Astrocyte (in vitro differentiated cells and primary cell): ENCODE data around the gene COL6A1. TPM values are rescaled to one million over a fixed set of nuclear protein-coding genes. Genes with fewer than 3 reads are reported as not detected.

ENCODE experiments used
- DNase-seq: peaks from one replicate; pipeline ENCODE4 v3.0.0-alpha.2; 2010; ENCODE audit warnings: low read depth
- FAIRE-seq: peaks from 2 replicates; lab custom pipeline; 2011; peaks lifted over from hg19 to GRCh38; lab: Jason Lieb, UNC
- H2AFZ ChIP-seq: 2 replicates; pipeline ENCODE4 v1.6.0; 2012; ENCODE audit warnings: low read depth, low read length, inconsistent platforms
- H3K27ac ChIP-seq: 2 replicates; pipeline ENCODE4 v1.5.1; 2011; ENCODE audit warnings: low read depth, low read length, inconsistent platforms
- H3K27me3 ChIP-seq: 2 replicates; pipeline ENCODE4 v1.6.0; 2011; ENCODE audit warnings: low read length, inconsistent platforms; ENCODE audit not compliant: insufficient read depth
- H3K36me3 ChIP-seq: 2 replicates; pipeline ENCODE4 v1.5.1; 2011; ENCODE audit warnings: low read length, inconsistent platforms; ENCODE audit not compliant: insufficient read depth
- H3K4me1 ChIP-seq: 2 replicates; pipeline ENCODE4 v1.5.1; 2011; ENCODE audit warnings: low read length, inconsistent platforms; ENCODE audit not compliant: insufficient read depth
- H3K4me2 ChIP-seq: 2 replicates; pipeline ENCODE4 v1.6.0; 2012; ENCODE audit warnings: low read length, inconsistent platforms
- H3K4me3 ChIP-seq: 2 replicates; pipeline ENCODE4 v1.5.1; 2011; ENCODE audit warnings: low read depth, mild to moderate bottlenecking, low read length, inconsistent platforms; ENCODE audit not compliant: insufficient read depth
- H3K79me2 ChIP-seq: 2 replicates; pipeline ENCODE4 v1.6.0; 2012; ENCODE audit warnings: mild to moderate bottlenecking, low read length, inconsistent platforms; ENCODE audit not compliant: insufficient read depth
- H3K9ac ChIP-seq: 2 replicates; pipeline ENCODE4 v1.6.0; 2012; ENCODE audit warnings: mild to moderate bottlenecking, low read length, inconsistent platforms
- H3K9me3 ChIP-seq: 2 replicates; pipeline ENCODE4 v1.5.1; 2012; ENCODE audit warnings: low read depth, mild to moderate bottlenecking, low read length, inconsistent platforms; ENCODE audit not compliant: insufficient read depth
- H4K20me1 ChIP-seq: 2 replicates; pipeline ENCODE4 v1.6.0; 2012; ENCODE audit warnings: low read length, inconsistent platforms; ENCODE audit not compliant: insufficient read depth
- H3K27ac Mint-ChIP-seq: one replicate; pipeline ENCODE4 v1.8.0; 2021; ENCODE audit warnings: mild to moderate bottlenecking, mixed read lengths; ENCODE audit not compliant: unreplicated experiment
- H3K27me3 Mint-ChIP-seq: one replicate; pipeline ENCODE4 v1.8.0; 2021; ENCODE audit warnings: low read depth, mixed read lengths; ENCODE audit not compliant: unreplicated experiment
- H3K36me3 Mint-ChIP-seq: one replicate; pipeline ENCODE4 v1.8.0; 2021; ENCODE audit warnings: low read depth, mixed read lengths; ENCODE audit not compliant: unreplicated experiment
- H3K4me1 Mint-ChIP-seq: one replicate; pipeline ENCODE4 v1.8.0; 2021; ENCODE audit warnings: low read depth, mixed read lengths; ENCODE audit not compliant: unreplicated experiment
- H3K4me3 Mint-ChIP-seq: one replicate; pipeline ENCODE4 v1.8.0; 2021; ENCODE audit warnings: mild to moderate bottlenecking, moderate library complexity, mixed read lengths; ENCODE audit not compliant: unreplicated experiment
- H3K9me3 Mint-ChIP-seq: one replicate; pipeline ENCODE4 v1.8.0; 2021; ENCODE audit warnings: mild to moderate bottlenecking, mixed read lengths; ENCODE audit not compliant: unreplicated experiment
- CTCF ChIP-seq: IDR thresholded peaks from 2 replicates; pipeline ENCODE4 v1.5.1; 2011; ENCODE audit warnings: low read depth, mild to moderate bottlenecking, inconsistent platforms, low read length, moderate library complexity; ENCODE audit not compliant: insufficient read depth
- EZH2 ChIP-seq: IDR thresholded peaks from 2 replicates; pipeline ENCODE4 v1.6.1; 2012; ENCODE audit warnings: mild to moderate bottlenecking, low read length, inconsistent platforms; ENCODE audit not compliant: insufficient read depth
- total RNA-seq: library from RNA; stranded (reverse); gene quantifications from 2 replicates; pipeline ENCODE4 v1.2.1, GENCODE V29; 2021

COL6A1 gene
- total RNA-seq, 1 donor from 2014 or later: 131 TPM

DNA sequence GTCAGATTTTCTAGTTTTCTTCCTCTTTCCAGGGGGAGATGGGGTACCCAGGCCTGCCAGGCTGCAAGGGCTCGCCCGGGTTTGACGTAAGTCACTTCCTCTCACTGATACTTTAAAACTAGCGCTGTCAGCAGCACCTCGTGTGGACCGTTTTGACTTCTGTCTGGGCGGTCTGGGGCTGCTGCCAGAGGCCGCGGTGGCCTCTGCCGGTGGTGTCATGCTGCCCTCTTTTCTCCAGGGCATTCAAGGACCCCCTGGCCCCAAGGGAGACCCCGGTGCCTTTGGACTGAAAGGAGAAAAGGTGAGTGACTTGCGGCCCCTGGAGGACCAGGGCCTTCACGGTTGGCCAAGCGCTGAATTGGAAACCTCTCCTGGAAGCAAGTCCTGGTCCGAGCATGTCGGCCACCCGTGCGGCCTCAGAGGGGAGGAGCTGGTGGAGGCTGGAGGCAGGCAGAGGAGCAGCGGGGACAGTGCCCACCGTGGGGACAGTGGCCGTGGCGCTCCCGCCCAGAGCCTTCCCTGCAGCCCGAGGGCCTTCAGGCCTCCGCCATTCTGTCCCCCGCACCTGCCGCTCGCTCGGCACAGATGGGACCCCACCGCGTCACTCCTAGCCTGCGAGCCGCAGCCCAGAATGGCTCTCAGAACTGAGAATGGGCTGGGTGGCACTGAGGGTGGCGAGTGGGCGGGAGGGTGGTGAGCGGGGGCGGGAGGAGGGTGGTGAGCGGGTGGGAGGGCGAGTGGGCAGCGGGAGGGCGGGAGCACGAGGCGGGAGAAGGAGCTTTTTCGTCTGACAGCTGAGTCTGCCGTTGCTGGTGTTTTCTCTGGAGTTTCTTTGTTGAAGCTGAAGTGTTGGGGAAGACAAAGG lies 9.4 kb downstream of the COL6A1 start:
- DNase-seq (no peak), FAIRE-seq (no peak)
- Mint-ChIP-seq H3K27me3 (no peaks in the 10 kb centered on the region), H3K4me3 (no peak overlapping the region), H3K27ac (no peak overlapping the region), H3K4me1 (no peaks in the 10 kb centered on the region), H3K9me3 (no peaks in the 10 kb centered on the region), H3K36me3 (peaks cover 4% of the 10 kb centered on the region)
- H3K9ac ChIP-seq: no peak overlapping the region
- peaks cover 87% of the 10 kb centered on the region for H3K79me2 ChIP-seq
- no peak overlapping the region for H3K27ac ChIP-seq
- TF ChIP-seq EZH2 (no peak), CTCF (no peak)
- H2AFZ ChIP-seq: no peak overlapping the region
- H3K4me3 ChIP-seq: no peak overlapping the region
- peaks cover 33% of the 10 kb centered on the region for H3K36me3 ChIP-seq
- no peaks in the 10 kb centered on the region for H3K9me3 ChIP-seq
- H3K4me2 ChIP-seq: no peak overlapping the region
- no peaks in the 10 kb centered on the region for H3K27me3 ChIP-seq
- peaks cover 10% of the 10 kb centered on the region for H3K4me1 ChIP-seq
- H4K20me1 ChIP-seq: peaks cover 74% of the 10 kb centered on the region

GRCh38 chr21:45991606-45992300 lies 10.2 kb downstream of the COL6A1 start:
- H3K27ac Mint-ChIP-seq: no peak overlapping the region
- H3K9me3 ChIP-seq: no peaks in the 10 kb centered on the region
- FAIRE-seq: no peak

More at GRCh38 chr21:45991606-45992300, 10.2 kb downstream of the COL6A1 start:
- no peak overlapping the region for H3K27ac ChIP-seq
- H3K27me3 ChIP-seq: no peaks in the 10 kb centered on the region
- H3K36me3 ChIP-seq: peaks cover 38% of the 10 kb centered on the region
- Mint-ChIP-seq H3K36me3 (peaks cover 2% of the 10 kb centered on the region), H3K27me3 (no peaks in the 10 kb centered on the region), H3K4me1 (no peaks in the 10 kb centered on the region), H3K9me3 (no peaks in the 10 kb centered on the region), H3K4me3 (no peak overlapping the region)
- H2AFZ ChIP-seq: no peak overlapping the region
- H3K9ac ChIP-seq: no peak overlapping the region
- H3K4me3 ChIP-seq: no peak overlapping the region
- no peak overlapping the region for H3K4me2 ChIP-seq
- peaks cover 75% of the 10 kb centered on the region for H4K20me1 ChIP-seq
- no peak for DNase-seq
- TF ChIP-seq CTCF (no peak), EZH2 (no peak)
- peaks cover 87% of the 10 kb centered on the region for H3K79me2 ChIP-seq
- H3K4me1 ChIP-seq: peaks cover 10% of the 10 kb centered on the region
